MM.1S (cell line): ENCODE results near the gene IL17C.

Experiments used
- EZH2 ChIP-seq: fragments of 300-600 bp; sonication (generic); optimal IDR thresholded peaks from 2 replicates; pipeline ENCODE3; 2017; ENCODE audit warnings: low read depth, mild to moderate bottlenecking, antibody characterized with exemption, low read length, mixed read lengths
- EZH2phosphoT487 ChIP-seq: fragments of 300-600 bp; sonication (generic); IDR thresholded peaks from 2 replicates; pipeline ENCODE4 v1.6.1; 2018; ENCODE audit warnings: antibody characterized with exemption, low read length
- TF ChIP-seq, protein P1 (sequence below): fragments of 300-600 bp; sonication (generic); IDR thresholded peaks from 2 replicates; pipeline ENCODE4 v1.5.1; 2016; ENCODE audit warnings: antibody characterized with exemption, low read length, mixed read lengths

DNA sequence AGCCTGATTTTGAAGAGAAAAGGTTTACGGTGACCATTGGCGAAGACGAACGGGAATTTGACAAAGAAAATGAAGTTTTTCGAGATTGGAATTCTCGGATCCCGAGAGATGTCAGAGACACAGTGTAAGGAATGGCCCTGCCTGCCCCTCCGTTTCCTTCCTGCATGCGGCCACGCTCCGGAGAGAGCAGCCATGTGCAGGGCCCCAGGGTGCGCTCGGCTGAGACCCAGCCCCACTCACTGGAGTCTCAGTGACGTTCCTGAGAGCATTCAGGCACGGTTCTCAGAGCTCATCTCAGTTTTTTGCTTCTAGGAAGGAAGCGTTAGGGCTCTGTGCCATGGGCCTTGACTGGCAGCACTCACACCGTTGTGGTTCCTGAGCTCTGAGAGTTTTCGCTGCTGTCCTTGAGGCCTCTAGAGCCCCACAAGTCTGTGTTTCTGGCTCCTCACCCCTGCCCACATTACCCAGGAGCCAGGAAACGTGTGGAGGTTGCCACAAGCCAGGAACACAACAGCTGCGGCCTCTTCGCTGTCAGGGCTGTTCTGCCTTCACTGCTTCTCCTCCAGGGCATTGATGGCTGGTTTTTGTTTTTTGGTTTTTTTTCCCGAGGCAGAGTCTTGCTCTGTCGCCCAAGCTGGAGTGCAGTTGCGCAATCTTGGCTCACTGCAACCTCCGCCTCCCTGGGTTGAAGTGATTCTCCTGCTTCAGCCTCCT is 38.4 kb upstream of the IL17C start:
- TF ChIP-seq, protein P1, sequence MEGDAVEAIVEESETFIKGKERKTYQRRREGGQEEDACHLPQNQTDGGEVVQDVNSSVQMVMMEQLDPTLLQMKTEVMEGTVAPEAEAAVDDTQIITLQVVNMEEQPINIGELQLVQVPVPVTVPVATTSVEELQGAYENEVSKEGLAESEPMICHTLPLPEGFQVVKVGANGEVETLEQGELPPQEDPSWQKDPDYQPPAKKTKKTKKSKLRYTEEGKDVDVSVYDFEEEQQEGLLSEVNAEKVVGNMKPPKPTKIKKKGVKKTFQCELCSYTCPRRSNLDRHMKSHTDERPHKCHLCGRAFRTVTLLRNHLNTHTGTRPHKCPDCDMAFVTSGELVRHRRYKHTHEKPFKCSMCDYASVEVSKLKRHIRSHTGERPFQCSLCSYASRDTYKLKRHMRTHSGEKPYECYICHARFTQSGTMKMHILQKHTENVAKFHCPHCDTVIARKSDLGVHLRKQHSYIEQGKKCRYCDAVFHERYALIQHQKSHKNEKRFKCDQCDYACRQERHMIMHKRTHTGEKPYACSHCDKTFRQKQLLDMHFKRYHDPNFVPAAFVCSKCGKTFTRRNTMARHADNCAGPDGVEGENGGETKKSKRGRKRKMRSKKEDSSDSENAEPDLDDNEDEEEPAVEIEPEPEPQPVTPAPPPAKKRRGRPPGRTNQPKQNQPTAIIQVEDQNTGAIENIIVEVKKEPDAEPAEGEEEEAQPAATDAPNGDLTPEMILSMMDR, result no peak
- TF ChIP-seq EZH2 (no peak), EZH2phosphoT487 (no peak)
